ENCODE data around the gene ATP2B2. TPM values are rescaled to one million over a fixed set of nuclear protein-coding genes. Genes with fewer than 3 reads are reported as not detected.

Gene ATP2B2
- total and polyA plus RNA-seq, 2 donors (not counting 1 experiment from before 2014, with no cell fraction given) = not detected

DNA sequence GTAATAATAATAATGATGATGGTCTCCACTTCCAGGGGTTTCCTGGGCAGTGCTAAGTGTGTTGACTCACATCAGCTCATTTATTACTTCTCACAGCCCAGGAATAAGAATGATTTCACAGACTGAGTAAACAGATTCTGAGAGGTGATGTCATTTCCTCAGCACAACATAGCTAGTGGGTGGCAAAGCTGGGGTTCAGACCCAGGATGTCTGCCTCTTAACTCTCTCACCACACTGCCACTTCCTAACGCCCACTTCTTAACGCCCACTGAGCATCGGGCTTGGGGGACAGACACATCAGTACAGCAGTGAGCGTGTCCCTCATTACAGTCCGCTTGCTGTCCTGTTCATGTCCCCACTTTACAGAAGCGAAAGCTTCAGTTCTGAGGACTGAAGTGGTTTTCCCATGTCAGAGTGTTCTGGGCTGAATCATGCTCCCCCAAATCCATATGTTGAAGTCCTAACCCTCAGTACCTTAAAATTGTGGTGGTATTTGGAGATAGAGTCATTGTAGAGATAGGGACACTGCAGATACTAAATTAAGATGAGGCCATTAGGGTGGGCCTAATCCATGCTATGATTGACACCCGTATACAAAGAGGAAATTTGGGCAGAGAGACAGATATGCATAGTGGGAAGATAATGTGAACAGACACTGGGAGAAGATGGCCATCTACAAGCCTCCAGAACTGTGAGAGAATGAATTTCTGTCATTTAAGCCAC is 68.0 kb downstream of the ATP2B2 start:
- Mint-ChIP-seq H3K27ac (peak overlapping the region; percentile 68), H3K27me3 (no peaks in the 10 kb centered on the region), H3K4me3 (peak overlapping the region; percentile 64), H3K9me3 (ENCODE audit: insufficient read depth) (no peaks in the 10 kb centered on the region), H3K4me1 (peaks cover 46% of the 10 kb centered on the region)
- no peaks in the 10 kb centered on the region for H3K79me2 ChIP-seq (ENCODE audit: control insufficient read depth, insufficient read depth, low read length)
- ATAC-seq (ENCODE audit: low read depth) (peak; percentile 80), DNase-seq (peak; percentile 57)
- peak overlapping the region; percentile 2 for H3K9ac ChIP-seq (ENCODE audit: low read length)
- H3K4me3 ChIP-seq (ENCODE audit: control extremely low read depth in 1 of 5, extremely low read depth in 1 of 5, insufficient read depth in 1 of 5, low read depth in 2 of 5, low read length in 4 of 5) = peak overlapping the region in 1 of 5 experiments; percentile 18
- no peaks in the 10 kb centered on the region for H3K27me3 ChIP-seq (replicated peaks in 1 of 4; ENCODE audit: control extremely low read depth in 1 of 4, control insufficient read depth in 3 of 4, insufficient read depth in 4 of 4, low read length in 3 of 4)
- intact Hi-C loops (cut with micrococcal nuclease) = no loop called here
- H4K20me1 ChIP-seq (ENCODE audit: control insufficient read depth, insufficient read depth, low read length, poor library complexity, severe bottlenecking) = no peaks in the 10 kb centered on the region
- peak overlapping the region; percentile 65 to 79 for H3K27ac ChIP-seq (ENCODE audit: low read length in 2 of 2)
- POLR2A ChIA-PET = interaction anchor here (1.7 kb wide), 1 partner anchor 49 kb away, joined by 5 read pairs; no protein-coding TSS in a partner anchor
- H3K4me2 ChIP-seq (replicated peaks; ENCODE audit: low read depth, low read length, poor library complexity, severe bottlenecking) = peak overlapping the region; percentile 41
- peaks cover 0 to 5% (median 0%) of the 10 kb centered on the region in 3 donors for H3K9me3 ChIP-seq (ENCODE audit: control extremely low read depth in 1 of 3, control insufficient read depth in 2 of 3, insufficient read depth in 1 of 3, low read length in 2 of 3)
- H2AFZ ChIP-seq (ENCODE audit: insufficient read depth, low read depth, low read length, poor library complexity, severe bottlenecking) = peak overlapping the region; percentile 70
- WGBS (ENCODE audit: insufficient coverage) = 25% methylated on average over 7 of the region's 7 CpGs
- no peak for TF ChIP-seq EZH2 (IDR thresholded peaks at IDR 0.05; ENCODE audit: borderline replicate concordance, insufficient read depth, low read depth, low read length, poor library complexity, severe bottlenecking)
- TF ChIP-seq, protein P1, sequence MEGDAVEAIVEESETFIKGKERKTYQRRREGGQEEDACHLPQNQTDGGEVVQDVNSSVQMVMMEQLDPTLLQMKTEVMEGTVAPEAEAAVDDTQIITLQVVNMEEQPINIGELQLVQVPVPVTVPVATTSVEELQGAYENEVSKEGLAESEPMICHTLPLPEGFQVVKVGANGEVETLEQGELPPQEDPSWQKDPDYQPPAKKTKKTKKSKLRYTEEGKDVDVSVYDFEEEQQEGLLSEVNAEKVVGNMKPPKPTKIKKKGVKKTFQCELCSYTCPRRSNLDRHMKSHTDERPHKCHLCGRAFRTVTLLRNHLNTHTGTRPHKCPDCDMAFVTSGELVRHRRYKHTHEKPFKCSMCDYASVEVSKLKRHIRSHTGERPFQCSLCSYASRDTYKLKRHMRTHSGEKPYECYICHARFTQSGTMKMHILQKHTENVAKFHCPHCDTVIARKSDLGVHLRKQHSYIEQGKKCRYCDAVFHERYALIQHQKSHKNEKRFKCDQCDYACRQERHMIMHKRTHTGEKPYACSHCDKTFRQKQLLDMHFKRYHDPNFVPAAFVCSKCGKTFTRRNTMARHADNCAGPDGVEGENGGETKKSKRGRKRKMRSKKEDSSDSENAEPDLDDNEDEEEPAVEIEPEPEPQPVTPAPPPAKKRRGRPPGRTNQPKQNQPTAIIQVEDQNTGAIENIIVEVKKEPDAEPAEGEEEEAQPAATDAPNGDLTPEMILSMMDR (IDR thresholded peaks at IDR 0.05) = no peak
- CTCF ChIA-PET = interaction anchor here (0.9 to 1.5 kb wide), 3 partner anchors 8 to 302 kb away, joined by 3 to 5 read pairs (median 3); no protein-coding TSS in a partner anchor
- peaks cover 32 to 57% of the 10 kb centered on the region in 2 donors for H3K4me1 ChIP-seq (ENCODE audit: control insufficient read depth in 2 of 2, insufficient read depth in 2 of 2, low read length in 2 of 2)
- H3K36me3 ChIP-seq (replicated peaks in 1 of 2; ENCODE audit: control extremely low read depth in 1 of 2, control insufficient read depth in 1 of 2, extremely low read depth in 1 of 2, insufficient read depth in 2 of 2, low read length in 1 of 2) = no peaks in the 10 kb centered on the region

GRCh38 chr3:10435850-10436249 is 69.5 kb downstream of the ATP2B2 start:
- Mint-ChIP-seq H3K27me3 (no peaks in the 10 kb centered on the region), H3K4me1 (peaks cover 39% of the 10 kb centered on the region), H3K9me3 (ENCODE audit: insufficient read depth) (no peaks in the 10 kb centered on the region), H3K27ac (no peak overlapping the region), H3K4me3 (no peak overlapping the region)
- DNase-seq (no peak), ATAC-seq (ENCODE audit: low read depth) (no peak)
- TF ChIP-seq EZH2 (IDR thresholded peaks at IDR 0.05; ENCODE audit: borderline replicate concordance, insufficient read depth, low read depth, low read length, poor library complexity, severe bottlenecking) = no peak
- TF ChIP-seq, protein P1 (IDR thresholded peaks at IDR 0.05) = no peak
- H3K4me3 ChIP-seq (ENCODE audit: control extremely low read depth in 1 of 5, extremely low read depth in 1 of 5, insufficient read depth in 1 of 5, low read depth in 2 of 5, low read length in 4 of 5) = no peak overlapping the region
- peaks cover 0 to 5% (median 0%) of the 10 kb centered on the region in 3 donors for H3K9me3 ChIP-seq (ENCODE audit: control extremely low read depth in 1 of 3, control insufficient read depth in 2 of 3, insufficient read depth in 1 of 3, low read length in 2 of 3)
- no peaks in the 10 kb centered on the region for H3K36me3 ChIP-seq (replicated peaks in 1 of 2; ENCODE audit: control extremely low read depth in 1 of 2, control insufficient read depth in 1 of 2, extremely low read depth in 1 of 2, insufficient read depth in 2 of 2, low read length in 1 of 2)
- no peak overlapping the region for H3K9ac ChIP-seq (ENCODE audit: low read length)
- no peak overlapping the region for H3K27ac ChIP-seq (ENCODE audit: low read length in 2 of 2)
- no peaks in the 10 kb centered on the region for H4K20me1 ChIP-seq (ENCODE audit: control insufficient read depth, insufficient read depth, low read length, poor library complexity, severe bottlenecking)
- intact Hi-C loops (cut with micrococcal nuclease) = loop anchor here (1.0 kb wide), 1 partner anchor 92 kb away; no protein-coding TSS in a partner anchor
- WGBS (ENCODE audit: insufficient coverage) = 100% methylated on average over 2 of the region's 3 CpGs
- ChIA-PET POLR2A (interaction anchor here (0.6 to 1.7 kb wide), 2 partner anchors 47 to 1291 kb away, joined by 5 read pairs; no protein-coding TSS in a partner anchor), CTCF (interaction anchor here (1.3 kb wide), 1 partner anchor 9 kb away, joined by 3 read pairs; no protein-coding TSS in a partner anchor)
- H3K4me1 ChIP-seq (ENCODE audit: control insufficient read depth in 2 of 2, insufficient read depth in 2 of 2, low read length in 2 of 2) = peaks cover 30 to 53% of the 10 kb centered on the region in 2 donors
- H2AFZ ChIP-seq (ENCODE audit: insufficient read depth, low read depth, low read length, poor library complexity, severe bottlenecking) = no peak overlapping the region
- no peak overlapping the region for H3K4me2 ChIP-seq (replicated peaks; ENCODE audit: low read depth, low read length, poor library complexity, severe bottlenecking)
- H3K79me2 ChIP-seq (ENCODE audit: control insufficient read depth, insufficient read depth, low read length) = no peaks in the 10 kb centered on the region
- H3K27me3 ChIP-seq (replicated peaks in 1 of 4; ENCODE audit: control extremely low read depth in 1 of 4, control insufficient read depth in 3 of 4, insufficient read depth in 4 of 4, low read length in 3 of 4) = no peaks in the 10 kb centered on the region

Measured in B cell (primary cell).